Left lung (tissue), 10 donors: ENCODE measurements around the gene GBX1. TPM values are rescaled to one million over a fixed set of nuclear protein-coding genes. Genes with fewer than 3 reads are reported as not detected.
A peak's percentile ranks its signal among the peaks of the same experiment; 100 is the strongest.

Experiments
- ATAC-seq: fragments of 200-7000 bp; cut with Tn5 transposase; one replicate; pipeline ENCODE4 v1.9.1; 2020; ENCODE audit warnings: moderate library complexity
- DNase-seq, 4 donors: peaks; one replicate each; pipeline ENCODE4 v3.0.0-alpha.2; 2013 to 2020
- H3K27ac ChIP-seq, 2 donors: fragments of 200-600 bp; sonication (generic) in 1 of 2; one replicate each; pipeline versions ENCODE4 v1.5.0 to v1.8.0; 2020 to 2021
- H3K27me3 ChIP-seq, 2 donors: fragments of 200-600 bp; sonication (generic) in 1 of 2; one replicate each; pipeline versions ENCODE4 v1.5.0 to v1.8.0; 2020 to 2021
- H3K36me3 ChIP-seq, 2 donors: fragments of 200-600 bp; sonication (generic) in 1 of 2; one replicate each; pipeline versions ENCODE4 v1.5.0 to v1.8.0; 2020 to 2021
- H3K4me1 ChIP-seq, 2 donors: fragments of 200-600 bp; one replicate each; pipeline ENCODE4 v1.8.0; 2021
- H3K4me3 ChIP-seq, 2 donors: fragments of 200-600 bp; sonication (generic) in 1 of 2; one replicate each; pipeline versions ENCODE4 v1.5.0 to v1.8.0; 2020 to 2021; ENCODE audit warnings: mild to moderate bottlenecking in 1 of 2
- H3K9me3 ChIP-seq, 2 donors: fragments of 200-600 bp; sonication (generic) in 1 of 2; one replicate each; pipeline versions ENCODE4 v1.5.0 to v1.8.0; 2020 to 2021
- intact Hi-C, 2 donors: fragments of 100-400 bp; cut with DNase I; formaldehyde crosslinking; loops; one replicate each; pipeline versions ENCODE4 v1.11.2 to v1.14.2; 2022
- polyA plus RNA-seq, 6 donors: library from polyadenylated mRNA; unstranded; fragments of 120-200 nt; gene quantifications; one replicate each; pipeline ENCODE4 v1.2.1, GENCODE V29; 2013; ENCODE audit not compliant: insufficient read length in 6 of 6
- total RNA-seq, 2 donors: library from RNA; stranded (reverse); fragmentation: NEBNext Ultra II Directional; extraction: Animal tissue kit (Norgen Biotek cat#: 25700); gene quantifications; one replicate each; pipeline ENCODE4 v1.2.1, GENCODE V29; 2021
- TF ChIP-seq, protein P1 (sequence below), 2 donors: fragments of 200-600 bp; sonication (generic) in 1 of 2; IDR thresholded peaks; one replicate each; pipeline versions ENCODE4 v1.5.0 to v1.8.0; 2021; ENCODE audit warnings: antibody characterized with exemption in 2 of 2
- donor health status: DM: no; HTN: yes; CAD: no.
- donor health status: DM: no; HTN: no; CAD: no.

Gene GBX1
- total and polyA plus RNA-seq, 8 donors, result 0.24 to 0.42 (median 0.28) TPM; not detected in 5

- ATAC-seq (no peak), DNase-seq (no peak)
- intact Hi-C loops, result no loop called here
- Histone ChIP-seq H3K4me1 (no peaks in the 10 kb centered on the region), H3K27me3 (peaks cover 0 to 18% of the 10 kb centered on the region in 2 donors), H3K4me3 (no peak within 1 kb of the TSS), H3K36me3 (peaks cover 0 to 36% of the 10 kb centered on the region in 2 donors), H3K27ac (no peak within 1 kb of the TSS), H3K9me3 (no peaks in the 10 kb centered on the region)
- TF ChIP-seq, protein P1, sequence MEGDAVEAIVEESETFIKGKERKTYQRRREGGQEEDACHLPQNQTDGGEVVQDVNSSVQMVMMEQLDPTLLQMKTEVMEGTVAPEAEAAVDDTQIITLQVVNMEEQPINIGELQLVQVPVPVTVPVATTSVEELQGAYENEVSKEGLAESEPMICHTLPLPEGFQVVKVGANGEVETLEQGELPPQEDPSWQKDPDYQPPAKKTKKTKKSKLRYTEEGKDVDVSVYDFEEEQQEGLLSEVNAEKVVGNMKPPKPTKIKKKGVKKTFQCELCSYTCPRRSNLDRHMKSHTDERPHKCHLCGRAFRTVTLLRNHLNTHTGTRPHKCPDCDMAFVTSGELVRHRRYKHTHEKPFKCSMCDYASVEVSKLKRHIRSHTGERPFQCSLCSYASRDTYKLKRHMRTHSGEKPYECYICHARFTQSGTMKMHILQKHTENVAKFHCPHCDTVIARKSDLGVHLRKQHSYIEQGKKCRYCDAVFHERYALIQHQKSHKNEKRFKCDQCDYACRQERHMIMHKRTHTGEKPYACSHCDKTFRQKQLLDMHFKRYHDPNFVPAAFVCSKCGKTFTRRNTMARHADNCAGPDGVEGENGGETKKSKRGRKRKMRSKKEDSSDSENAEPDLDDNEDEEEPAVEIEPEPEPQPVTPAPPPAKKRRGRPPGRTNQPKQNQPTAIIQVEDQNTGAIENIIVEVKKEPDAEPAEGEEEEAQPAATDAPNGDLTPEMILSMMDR (IDR thresholded peaks at IDR 0.05), result no peak
Measured at GRCh38 chr7:151210087-151210854, 42.8 kb upstream of the GBX1 start, which contains the start of gene H2BK1. Gene H2BK1 (minus strand): TSS chr7:151210488. CDS start chr7:151210318, 170 bp downstream.

- DNase-seq (no peak), ATAC-seq (no peak)
- Histone ChIP-seq H3K27me3 (peaks cover 0 to 25% of the 10 kb centered on the region in 2 donors), H3K9me3 (no peaks in the 10 kb centered on the region), H3K36me3 (peaks cover 0 to 29% of the 10 kb centered on the region in 2 donors), H3K4me3 (no peak overlapping the region), H3K4me1 (no peaks in the 10 kb centered on the region), H3K27ac (no peak overlapping the region)
- TF ChIP-seq, protein P1 (IDR thresholded peaks at IDR 0.05), result no peak
- intact Hi-C loops, result no loop called here
Measured at GRCh38 chr7:151209588-151209987, 42.1 kb upstream of the GBX1 start.

DNA sequence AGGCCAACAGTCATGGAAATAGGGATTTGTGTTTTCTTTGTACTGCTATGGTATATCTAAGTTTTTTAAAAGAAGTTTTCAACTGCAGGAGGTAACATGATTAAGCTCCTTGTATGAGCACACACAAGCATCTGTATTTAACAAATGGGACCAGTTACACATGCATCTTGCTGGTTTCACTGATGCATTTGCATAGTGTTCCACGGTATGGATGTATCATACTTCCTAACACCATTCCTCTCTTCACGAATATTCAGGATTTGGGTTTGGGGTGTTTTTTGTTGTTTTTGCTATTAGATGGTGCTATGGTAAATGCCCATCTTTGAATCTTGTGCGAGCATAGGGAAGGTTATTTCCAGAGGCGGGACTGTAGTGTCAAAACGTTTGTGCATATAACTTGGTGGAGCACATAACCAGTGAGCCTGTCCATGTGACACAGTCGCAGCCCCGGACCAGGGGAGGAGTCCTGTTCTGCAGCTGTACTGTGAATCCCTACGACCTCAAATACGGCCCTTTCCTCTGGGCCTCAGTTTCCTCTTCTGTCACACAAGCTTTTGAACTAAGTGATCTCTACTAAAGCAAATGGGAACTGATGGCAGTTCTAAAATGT lies 40.9 kb upstream of the GBX1 start:
- Histone ChIP-seq H3K27me3 (peaks cover 0 to 37% of the 10 kb centered on the region in 2 donors), H3K9me3 (no peaks in the 10 kb centered on the region), H3K27ac (no peak overlapping the region), H3K36me3 (peaks cover 0 to 17% of the 10 kb centered on the region in 2 donors), H3K4me1 (no peaks in the 10 kb centered on the region), H3K4me3 (no peak overlapping the region)
- TF ChIP-seq, protein P1 (IDR thresholded peaks at IDR 0.05), result no peak
- ATAC-seq (no peak), DNase-seq (no peak)
- intact Hi-C loops, result no loop called here

DNA sequence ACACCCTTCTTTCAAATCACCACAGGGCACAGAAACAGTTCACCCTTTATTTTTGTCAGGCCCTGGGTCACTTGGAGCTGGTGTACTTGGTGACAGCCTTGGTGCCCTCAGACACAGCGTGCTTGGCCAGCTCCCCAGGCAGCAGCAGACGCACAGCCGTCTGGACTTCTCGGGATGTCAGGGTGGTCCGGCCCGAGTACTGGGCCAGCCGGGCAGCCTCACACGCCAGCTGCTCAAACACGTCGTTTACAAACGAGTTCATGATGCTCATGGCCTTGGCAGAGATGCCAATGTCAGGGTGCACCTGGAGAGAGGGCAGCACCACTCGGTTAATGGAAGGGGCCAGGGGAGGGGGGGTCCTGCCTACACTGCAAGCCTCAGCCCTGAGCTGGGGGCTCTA lies 40.3 kb upstream of the GBX1 start:
- Histone ChIP-seq H3K36me3 (peaks cover 0 to 11% of the 10 kb centered on the region in 2 donors), H3K4me3 (no peak overlapping the region), H3K27me3 (peaks cover 0 to 40% of the 10 kb centered on the region in 2 donors), H3K27ac (no peak overlapping the region), H3K4me1 (no peaks in the 10 kb centered on the region), H3K9me3 (no peaks in the 10 kb centered on the region)
- TF ChIP-seq, protein P1 (IDR thresholded peaks at IDR 0.05), result no peak
- intact Hi-C loops, result no loop called here
- DNase-seq, result peak in 1 of 4 donors; percentile 25
- ATAC-seq, result no peak

DNA sequence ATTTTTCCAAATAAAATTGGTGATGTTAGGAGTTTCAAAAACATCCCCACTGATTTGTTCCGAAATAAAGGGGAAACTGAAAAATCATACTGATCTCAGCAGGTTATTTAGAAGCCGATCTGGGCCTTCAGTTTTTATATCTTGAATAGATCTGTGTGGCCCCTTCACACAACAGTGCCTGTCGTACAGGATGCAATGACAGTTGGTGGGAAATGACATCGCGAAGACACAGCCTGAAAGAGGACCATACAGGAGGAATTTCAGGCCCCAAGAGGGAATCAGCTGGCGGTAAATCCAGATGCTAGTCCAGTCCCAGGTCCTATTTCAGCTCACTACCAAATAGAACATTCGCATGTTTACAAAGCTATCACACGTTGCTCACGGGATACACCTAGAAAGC lies 39.8 kb upstream of the GBX1 start:
- intact Hi-C loops, result no loop called here
- no peaks in the 10 kb centered on the region for H3K9me3 ChIP-seq
- ATAC-seq, result no peak

More for the DNA sequence above, 39.8 kb upstream of the GBX1 start:
- H3K4me1 ChIP-seq, result no peaks in the 10 kb centered on the region
- no peak overlapping the region for H3K27ac ChIP-seq
- no peak overlapping the region for H3K4me3 ChIP-seq
- peaks cover 0 to 7% of the 10 kb centered on the region in 2 donors for H3K36me3 ChIP-seq
- DNase-seq, result no peak
- TF ChIP-seq, protein P1 (IDR thresholded peaks at IDR 0.05), result no peak
- H3K27me3 ChIP-seq, result peaks cover 0 to 40% of the 10 kb centered on the region in 2 donors
